ENCODE measurements around the gene COL13A1.

- TF ChIP-seq CTCF (IDR thresholded peaks at IDR 0.05) (no peak), POLR2AphosphoS5 (IDR thresholded peaks at IDR 0.05) (no peak)
Measured at GRCh38 chr10:69837261-69837660, 35.6 kb downstream of the COL13A1 start.
